Measurements from ENCODE around the gene FOXK2.

Gene FOXK2

DNA sequence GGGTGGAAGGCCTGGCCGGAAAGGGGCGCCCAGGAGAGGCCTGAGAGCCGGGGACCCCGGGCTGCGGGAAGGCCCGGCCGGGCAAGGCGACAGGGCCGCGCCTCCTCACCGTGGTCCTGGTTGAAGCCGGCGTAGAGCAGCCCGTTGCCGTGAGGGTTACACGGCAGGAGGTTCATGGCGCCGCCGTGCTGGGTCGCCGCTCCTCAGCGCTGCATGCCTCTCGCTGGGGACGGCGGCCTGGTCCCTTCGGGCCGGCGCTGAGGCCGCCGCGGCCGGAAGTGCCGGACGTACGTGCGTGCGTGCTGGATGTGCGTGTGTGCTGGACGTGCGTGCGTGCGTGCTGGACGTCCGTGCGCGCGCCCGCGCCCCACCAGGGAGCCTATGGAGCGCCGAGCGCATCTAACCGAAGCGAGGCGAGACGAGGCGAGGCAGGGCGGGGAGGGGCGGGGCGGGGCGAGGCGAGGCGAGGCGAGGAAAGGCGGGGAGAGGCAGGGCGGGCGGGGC is 128.7 kb downstream of the FOXK2 start, which contains the start of gene WDR45B:
Gene WDR45B, minus strand, starts transcription at position 280 of the 504 bp plus-strand sequence. Its CDS starts 104 bp downstream, at position 176.
- peak; percentile 88 for DNase-seq

- peak; percentile 46 for DNase-seq
Measured at GRCh38 chr17:82648742-82649331, 129.3 kb downstream of the FOXK2 start.

- DNase-seq, result no peak
Measured at GRCh38 chr17:82649501-82650261, 130.1 kb downstream of the FOXK2 start.

DNA sequence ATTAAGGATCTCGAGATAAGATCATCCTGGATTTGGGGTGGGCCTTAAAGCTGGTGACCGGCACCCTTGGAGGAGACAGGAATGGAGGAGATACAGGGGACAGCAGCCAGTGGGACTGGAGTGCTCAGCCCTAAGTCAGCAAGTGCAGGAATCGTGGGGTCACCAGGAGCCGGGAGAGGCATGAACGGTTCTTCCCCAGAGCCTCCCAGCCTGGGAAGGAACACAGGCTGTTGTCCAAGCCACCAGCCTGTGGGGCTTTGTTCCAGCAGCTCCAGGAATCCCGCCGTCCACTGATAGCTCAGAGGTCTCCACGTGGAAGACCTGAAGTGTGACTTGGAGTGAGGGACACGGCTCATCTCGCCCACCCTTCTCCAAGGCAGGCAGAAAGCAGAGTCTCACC is 131.2 kb downstream of the FOXK2 start:
- no peak for DNase-seq

DNA sequence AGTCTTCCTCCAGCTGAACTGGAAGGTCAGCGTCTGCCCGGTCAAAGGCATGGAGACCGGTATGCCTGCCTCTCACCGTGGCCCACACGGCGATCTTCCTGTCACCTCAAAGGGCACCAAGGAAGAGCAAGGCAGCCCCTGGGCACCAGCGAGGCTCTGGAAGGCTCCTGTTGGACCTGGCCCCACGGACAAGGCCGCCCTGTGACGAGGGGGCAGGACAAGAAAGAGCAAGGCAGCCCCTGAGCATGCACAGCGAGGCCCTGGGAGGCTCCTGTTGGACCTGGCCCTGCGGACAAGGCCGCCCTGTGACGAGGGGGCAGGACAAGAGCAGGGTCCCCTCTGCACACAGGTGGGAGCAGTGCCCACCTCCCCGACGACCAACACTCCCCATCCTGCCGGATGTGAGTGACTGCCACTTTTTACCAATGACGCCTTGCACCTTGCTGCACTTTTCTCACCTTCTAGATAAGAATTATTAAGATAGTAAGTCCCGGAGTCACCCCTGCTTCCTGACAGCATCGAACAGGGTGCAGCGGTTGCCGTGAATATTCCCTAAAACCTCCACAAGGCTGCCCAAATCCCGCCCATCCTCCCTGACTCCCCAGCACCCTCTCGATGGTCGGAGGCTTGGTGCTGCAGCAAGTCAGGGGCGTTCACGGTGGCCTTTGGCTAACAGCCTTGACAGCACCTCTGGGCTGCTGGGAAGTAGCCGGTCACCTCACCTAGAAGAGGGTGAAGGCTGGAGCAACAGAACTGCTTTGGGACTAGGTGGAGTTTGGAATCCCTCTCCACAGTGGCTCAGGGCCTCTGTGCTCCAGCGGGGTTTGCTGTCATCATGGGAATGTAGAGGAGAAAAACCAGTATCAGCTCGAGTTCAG is 134.4 kb downstream of the FOXK2 start:
- no peak for DNase-seq

Measured in NCI-H2171 treated with DMSO at 0.1 percent for 48 hours (cell line).